CD4-positive, alpha-beta T cell treated with Interferon alpha-2 for 1 hour (primary cell): ENCODE measurements around the gene SPATS1.

Experiments
- DNase-seq, 2 donors: peaks; one replicate each; pipeline ENCODE4 v3.0.0-alpha.2; 2020 to 2022

SPATS1 gene

GRCh38 chr6:44342489-44342888, at the start of gene SPATS1:
Gene SPATS1, plus strand, starts transcription at chr6:44342650. Its CDS starts 446 bp downstream, at chr6:44343096.
- DNase-seq: no peak

- DNase-seq: no peak
Observed at GRCh38 chr6:44292661-44293365, 49.6 kb upstream of the SPATS1 start.

- DNase-seq: no peak
Observed at GRCh38 chr6:44294832-44295791, 47.3 kb upstream of the SPATS1 start.

GRCh38 chr6:44297063-44298038, 45.1 kb upstream of the SPATS1 start:
- DNase-seq: peak in 1 of 2 donors; percentile 31

- DNase-seq: no peak
Observed at GRCh38 chr6:44298055-44298803, 44.2 kb upstream of the SPATS1 start.

- no peak for DNase-seq
Observed at GRCh38 chr6:44298864-44299263, 43.6 kb upstream of the SPATS1 start.

- no peak for DNase-seq
Observed at GRCh38 chr6:44300292-44300823, 42.1 kb upstream of the SPATS1 start.

GRCh38 chr6:44301106-44301505, 41.3 kb upstream of the SPATS1 start:
- no peak for DNase-seq

- DNase-seq: no peak
Observed at GRCh38 chr6:44301782-44302564, 40.5 kb upstream of the SPATS1 start.

- no peak for DNase-seq
Observed at GRCh38 chr6:44302856-44303255, 39.6 kb upstream of the SPATS1 start.

GRCh38 chr6:44303842-44304241, 38.6 kb upstream of the SPATS1 start:
- DNase-seq: no peak

- DNase-seq: peak; percentile 38 to 51
Observed at GRCh38 chr6:44304282-44305199, 37.9 kb upstream of the SPATS1 start.

- DNase-seq: no peak
Observed at GRCh38 chr6:44305200-44305725, 37.2 kb upstream of the SPATS1 start.

- no peak for DNase-seq
Observed at GRCh38 chr6:44306710-44307109, 35.7 kb upstream of the SPATS1 start.

- DNase-seq: no peak
Observed at GRCh38 chr6:44307217-44307616, 35.2 kb upstream of the SPATS1 start.

- no peak for DNase-seq
Observed at GRCh38 chr6:44309092-44309491, 33.4 kb upstream of the SPATS1 start.

GRCh38 chr6:44309631-44310030, 32.8 kb upstream of the SPATS1 start:
- no peak for DNase-seq

- no peak for DNase-seq
Observed at GRCh38 chr6:44310241-44310640, 32.2 kb upstream of the SPATS1 start.

GRCh38 chr6:44311304-44311703, 31.1 kb upstream of the SPATS1 start:
- no peak for DNase-seq
